MM.1S (cell line): ENCODE results near the gene CDC42.

ENCODE experiments used
- EZH2 ChIP-seq: fragments of 300-600 bp; sonication (generic); optimal IDR thresholded peaks from 2 replicates; pipeline ENCODE3; 2017; ENCODE audit warnings: low read depth, mild to moderate bottlenecking, antibody characterized with exemption, low read length, mixed read lengths
- TF ChIP-seq, protein P1 (sequence below): fragments of 300-600 bp; sonication (generic); IDR thresholded peaks from 2 replicates; pipeline ENCODE4 v1.5.1; 2016; ENCODE audit warnings: antibody characterized with exemption, low read length, mixed read lengths

DNA sequence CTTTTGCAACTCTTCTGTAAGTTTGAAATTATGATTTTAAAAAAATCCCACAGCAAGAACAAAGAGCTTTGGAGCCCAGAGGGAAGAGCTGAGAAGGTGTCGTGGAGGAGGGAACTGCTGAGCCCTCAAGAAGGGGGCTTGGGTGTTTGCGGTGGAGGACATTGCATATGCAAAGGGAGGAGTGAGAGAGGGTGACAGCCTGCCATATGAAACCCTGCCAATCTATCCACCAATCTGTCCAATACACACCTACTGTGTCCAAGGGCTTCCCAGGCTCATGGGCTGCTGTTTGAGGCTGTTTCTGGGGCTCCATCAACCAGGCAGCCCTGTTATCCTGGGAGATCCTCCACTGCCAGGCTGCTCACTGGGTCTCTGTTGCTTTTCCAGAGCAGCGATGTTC lies 75.2 kb downstream of the CDC42 start:
- TF ChIP-seq, protein P1, sequence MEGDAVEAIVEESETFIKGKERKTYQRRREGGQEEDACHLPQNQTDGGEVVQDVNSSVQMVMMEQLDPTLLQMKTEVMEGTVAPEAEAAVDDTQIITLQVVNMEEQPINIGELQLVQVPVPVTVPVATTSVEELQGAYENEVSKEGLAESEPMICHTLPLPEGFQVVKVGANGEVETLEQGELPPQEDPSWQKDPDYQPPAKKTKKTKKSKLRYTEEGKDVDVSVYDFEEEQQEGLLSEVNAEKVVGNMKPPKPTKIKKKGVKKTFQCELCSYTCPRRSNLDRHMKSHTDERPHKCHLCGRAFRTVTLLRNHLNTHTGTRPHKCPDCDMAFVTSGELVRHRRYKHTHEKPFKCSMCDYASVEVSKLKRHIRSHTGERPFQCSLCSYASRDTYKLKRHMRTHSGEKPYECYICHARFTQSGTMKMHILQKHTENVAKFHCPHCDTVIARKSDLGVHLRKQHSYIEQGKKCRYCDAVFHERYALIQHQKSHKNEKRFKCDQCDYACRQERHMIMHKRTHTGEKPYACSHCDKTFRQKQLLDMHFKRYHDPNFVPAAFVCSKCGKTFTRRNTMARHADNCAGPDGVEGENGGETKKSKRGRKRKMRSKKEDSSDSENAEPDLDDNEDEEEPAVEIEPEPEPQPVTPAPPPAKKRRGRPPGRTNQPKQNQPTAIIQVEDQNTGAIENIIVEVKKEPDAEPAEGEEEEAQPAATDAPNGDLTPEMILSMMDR: no peak
- TF ChIP-seq EZH2: no peak
